Activated naive CD4-positive, alpha-beta T cell treated with anti-CD3 and anti-CD28 coated beads, Interleukin-2, amount 10 ng/mL, durations not matched to agents 7 days and 5 days (primary cell): Measurements from ENCODE around the gene ISCA1.

Experiments
- CTCF ChIA-PET: fragments of 350-600 bp; sonication (Branson Sonifier 250); formaldehyde crosslinking; loops from one replicate; lab custom pipeline; 2021; ENCODE audit warnings: antibody characterized with exemption; lab: Charles Lee
- DNase-seq: peaks from one replicate; pipeline ENCODE4 v3.0.0-alpha.2; 2020
- H3K27ac Mint-ChIP-seq: one replicate; pipeline ENCODE4 v1.8.0; 2021; ENCODE audit warnings: mild to moderate bottlenecking, moderate library complexity, mixed read lengths
- H3K27me3 Mint-ChIP-seq: one replicate; pipeline ENCODE4 v1.8.0; 2021; ENCODE audit warnings: mild to moderate bottlenecking, mixed read lengths
- H3K36me3 Mint-ChIP-seq: one replicate; pipeline ENCODE4 v1.8.0; 2021; ENCODE audit warnings: mixed read lengths
- H3K4me1 Mint-ChIP-seq: one replicate; pipeline ENCODE4 v1.8.0; 2021; ENCODE audit warnings: mixed read lengths
- H3K4me3 Mint-ChIP-seq: one replicate; pipeline ENCODE4 v1.8.0; 2021; ENCODE audit warnings: mild to moderate bottlenecking, moderate library complexity, mixed read lengths
- H3K9me3 Mint-ChIP-seq: one replicate; pipeline ENCODE4 v1.8.0; 2021; ENCODE audit warnings: mixed read lengths

The ISCA1 gene

GRCh38 chr9:86238861-86239770, 43.2 kb downstream of the ISCA1 start:
- H3K36me3 Mint-ChIP-seq, result no peaks in the 10 kb centered on the region
- H3K4me1 Mint-ChIP-seq, result no peaks in the 10 kb centered on the region
- H3K4me3 Mint-ChIP-seq, result no peak overlapping the region
- no peak overlapping the region for H3K27ac Mint-ChIP-seq
- DNase-seq, result no peak
- no peaks in the 10 kb centered on the region for H3K9me3 Mint-ChIP-seq
- CTCF ChIA-PET, result no interaction called here
- no peaks in the 10 kb centered on the region for H3K27me3 Mint-ChIP-seq

- DNase-seq, result no peak
- Mint-ChIP-seq H3K9me3 (no peaks in the 10 kb centered on the region), H3K27me3 (no peaks in the 10 kb centered on the region), H3K36me3 (no peaks in the 10 kb centered on the region), H3K4me3 (no peak overlapping the region), H3K4me1 (no peaks in the 10 kb centered on the region), H3K27ac (no peak overlapping the region)
- CTCF ChIA-PET, result no interaction called here
Observed at GRCh38 chr9:86230858-86231257, 51.5 kb downstream of the ISCA1 start.

GRCh38 chr9:86222667-86223066, 59.7 kb downstream of the ISCA1 start:
- DNase-seq, result no peak
- Mint-ChIP-seq H3K27me3 (peaks cover 8% of the 10 kb centered on the region), H3K4me1 (no peaks in the 10 kb centered on the region), H3K4me3 (no peak overlapping the region), H3K27ac (no peak overlapping the region), H3K36me3 (no peaks in the 10 kb centered on the region), H3K9me3 (no peaks in the 10 kb centered on the region)
- CTCF ChIA-PET, result no interaction called here

- H3K36me3 Mint-ChIP-seq, result no peaks in the 10 kb centered on the region
- no peak for DNase-seq
- no peak overlapping the region for H3K4me3 Mint-ChIP-seq
- peaks cover 5% of the 10 kb centered on the region for H3K27me3 Mint-ChIP-seq
- no peaks in the 10 kb centered on the region for H3K9me3 Mint-ChIP-seq
- CTCF ChIA-PET, result interaction anchor here (1.0 kb wide), 1 partner anchor 18 kb away, joined by 4 read pairs; no protein-coding TSS in a partner anchor
- H3K27ac Mint-ChIP-seq, result no peak overlapping the region
- no peaks in the 10 kb centered on the region for H3K4me1 Mint-ChIP-seq
Observed at GRCh38 chr9:86219606-86220005, 62.7 kb downstream of the ISCA1 start.

GRCh38 chr9:86217076-86217755, 65.1 kb downstream of the ISCA1 start:
- DNase-seq, result no peak
- no peak overlapping the region for H3K4me3 Mint-ChIP-seq
- H3K27ac Mint-ChIP-seq, result no peak overlapping the region
- H3K27me3 Mint-ChIP-seq, result peaks cover 5% of the 10 kb centered on the region
- H3K36me3 Mint-ChIP-seq, result no peaks in the 10 kb centered on the region
- CTCF ChIA-PET, result no interaction called here
- H3K4me1 Mint-ChIP-seq, result no peaks in the 10 kb centered on the region
- H3K9me3 Mint-ChIP-seq, result no peaks in the 10 kb centered on the region
